Germinal center (tissue), 1 donor: ENCODE results near the gene POLDIP2.

Source experiments
- DNase-seq: peaks from one replicate; pipeline ENCODE4 v3.0.0; 2012; ENCODE audit warnings: mixed read lengths, low spot score

POLDIP2 gene

GRCh38 chr17:28335959-28336871 is 21.1 kb downstream of the POLDIP2 start:
- no peak for DNase-seq

DNA sequence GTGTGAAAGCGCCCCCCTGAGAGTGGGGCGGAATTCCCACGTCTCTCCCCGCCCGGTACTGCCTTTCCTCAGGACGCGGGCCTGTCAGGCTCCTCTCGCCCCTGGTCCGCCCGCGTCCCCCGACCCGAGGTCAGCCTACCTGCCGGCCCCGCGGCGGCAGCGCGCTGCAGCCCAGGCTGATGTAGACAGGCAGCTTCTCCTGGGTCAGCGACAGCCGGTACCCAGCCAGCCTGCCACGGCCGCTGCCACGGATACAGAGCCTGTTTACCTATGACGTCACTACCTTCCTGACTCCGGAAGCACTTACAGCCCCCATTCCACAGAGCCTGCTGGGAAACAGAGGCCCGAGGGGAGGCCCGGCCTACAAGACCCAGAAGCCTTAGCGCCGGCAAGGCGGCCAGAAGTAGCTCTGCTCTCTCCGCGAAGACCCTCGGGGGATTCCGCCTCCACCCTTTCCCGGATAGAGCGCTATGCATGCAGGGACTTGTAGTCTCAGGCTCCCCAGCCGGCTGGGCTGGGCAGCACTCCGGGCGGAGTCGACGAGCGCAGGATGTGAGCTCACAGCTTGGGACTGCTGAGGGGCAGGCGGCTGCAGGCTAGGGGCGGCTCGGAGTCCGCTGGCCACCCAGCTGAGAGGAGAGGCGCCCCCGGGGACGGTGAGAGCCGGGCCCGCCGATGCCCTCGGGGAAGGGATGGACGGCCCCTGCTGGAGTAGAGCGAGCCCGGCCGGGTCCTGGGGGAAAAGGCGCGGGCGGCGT is 21.9 kb downstream of the POLDIP2 start, which contains the start of the genes IFT20 and TNFAIP1:
IFT20 (minus strand) TSS at position 272 of the 758 bp plus-strand sequence. CDS start 3,487 bp downstream, outside the sequence.
TNFAIP1 (plus strand) TSS at position 561 of the 758 bp plus-strand sequence. CDS start 3,761 bp downstream, outside the sequence.
- DNase-seq: peak; percentile 95

DNA sequence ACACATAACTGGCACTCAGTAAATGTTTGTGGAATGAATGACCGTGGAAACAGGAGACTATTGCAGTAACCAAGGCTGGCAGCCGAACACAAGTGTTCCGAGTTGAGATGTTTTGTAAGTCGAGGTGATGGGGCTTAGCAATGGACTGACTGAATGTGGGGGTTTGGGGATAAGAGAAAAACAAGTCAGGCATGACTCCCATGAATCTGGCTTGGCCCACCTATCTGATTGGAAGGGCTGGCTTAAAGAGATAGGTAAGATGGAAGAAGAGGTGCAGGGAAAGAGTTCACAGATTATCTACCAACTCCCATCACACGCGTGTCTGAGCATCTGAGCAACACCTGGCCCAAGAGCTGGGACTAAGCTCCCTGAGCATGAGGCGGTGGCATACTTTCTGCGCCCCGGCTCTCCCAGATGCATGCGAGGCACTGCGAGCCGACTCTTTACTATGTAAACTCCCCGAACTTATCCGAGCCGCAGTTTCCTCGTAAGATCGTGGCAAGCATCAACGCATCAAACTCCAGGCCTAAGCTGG is 22.6 kb downstream of the POLDIP2 start:
- no peak for DNase-seq

DNA sequence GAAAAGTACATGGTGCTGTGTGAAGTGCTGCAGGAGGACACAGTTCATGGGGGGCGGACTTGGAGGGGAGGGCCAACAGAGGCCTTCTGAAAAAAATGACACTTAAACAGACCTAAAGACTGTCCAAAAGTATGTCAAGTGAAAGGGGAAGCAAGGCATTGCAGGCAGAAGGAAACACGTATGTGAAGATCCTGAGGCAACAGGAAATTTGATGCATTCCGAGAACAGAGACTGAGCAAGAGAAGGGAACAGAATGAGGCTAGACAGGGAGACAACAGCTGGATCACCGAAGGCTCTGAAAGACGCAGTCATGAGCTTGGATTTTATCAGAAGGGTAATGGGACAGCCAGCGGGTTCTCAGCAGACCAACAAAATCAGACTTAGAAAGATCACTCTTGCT is 23.2 kb downstream of the POLDIP2 start:
- DNase-seq: no peak

GRCh38 chr17:28333083-28333746 is 24.1 kb downstream of the POLDIP2 start:
- DNase-seq: no peak

DNA sequence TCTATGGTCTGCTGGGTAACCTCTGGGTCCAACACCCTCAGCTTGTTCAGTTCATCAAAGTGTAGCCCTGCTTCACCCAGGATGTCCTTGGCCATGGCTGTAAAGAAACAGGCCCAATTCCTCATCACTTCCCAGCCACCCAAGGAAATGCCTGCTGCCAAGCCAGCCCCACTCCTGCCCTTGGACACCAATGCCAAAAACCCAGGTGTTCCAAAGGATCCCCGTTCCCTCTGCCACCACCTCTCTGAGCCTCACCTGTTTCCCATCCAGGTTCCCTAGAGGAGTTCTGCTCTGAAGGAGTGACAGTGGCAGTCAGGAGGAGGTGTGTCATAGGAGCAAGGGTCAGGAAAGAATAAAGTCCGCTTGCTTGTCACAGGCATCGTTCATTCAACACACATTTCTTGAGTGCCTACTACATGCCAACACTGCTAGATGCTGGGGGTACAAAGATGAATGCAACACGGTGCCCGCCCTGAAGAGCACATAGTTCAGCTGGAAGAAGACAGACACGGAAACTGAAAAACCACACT is 25.4 kb downstream of the POLDIP2 start:
- DNase-seq: no peak

DNA sequence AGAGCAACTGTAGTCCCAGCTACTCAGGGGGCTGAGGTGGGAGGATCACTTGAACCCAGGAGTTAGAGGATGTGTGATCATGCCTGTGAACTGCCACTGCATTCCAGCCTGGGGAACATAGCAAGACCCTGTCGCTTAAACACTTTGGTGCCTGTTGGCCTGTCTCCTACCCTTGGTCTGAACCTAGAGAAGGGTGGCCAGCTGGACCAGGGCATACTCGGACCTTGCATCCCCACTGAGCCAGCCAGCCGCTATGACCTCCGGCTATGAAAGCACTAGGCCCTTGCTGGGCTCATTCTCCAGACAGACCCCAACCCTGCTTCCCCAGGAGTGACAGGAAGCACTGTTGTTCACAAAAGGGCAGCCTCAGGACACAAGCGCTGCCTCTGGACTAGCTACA is 26.7 kb downstream of the POLDIP2 start:
- no peak for DNase-seq

DNA sequence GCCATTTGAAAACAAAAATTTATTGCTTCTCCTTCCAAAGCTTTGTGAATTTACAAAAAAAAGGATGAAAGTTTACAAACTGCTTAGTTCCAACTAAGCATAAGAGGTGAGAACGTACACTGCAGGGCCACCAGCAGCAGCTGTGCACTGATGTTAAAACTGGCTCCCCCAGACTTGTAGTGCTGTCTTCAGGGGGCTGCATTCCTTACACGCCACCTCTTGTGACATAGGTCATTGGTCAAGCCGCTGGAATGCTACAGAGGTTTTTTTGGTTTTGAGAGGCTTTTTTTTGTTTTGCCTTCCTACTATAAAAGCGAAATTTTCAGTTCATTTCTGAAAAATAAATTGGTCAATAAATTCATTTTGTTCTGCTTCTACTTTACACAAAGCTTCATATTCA is 29.0 kb downstream of the POLDIP2 start:
- DNase-seq: no peak

DNA sequence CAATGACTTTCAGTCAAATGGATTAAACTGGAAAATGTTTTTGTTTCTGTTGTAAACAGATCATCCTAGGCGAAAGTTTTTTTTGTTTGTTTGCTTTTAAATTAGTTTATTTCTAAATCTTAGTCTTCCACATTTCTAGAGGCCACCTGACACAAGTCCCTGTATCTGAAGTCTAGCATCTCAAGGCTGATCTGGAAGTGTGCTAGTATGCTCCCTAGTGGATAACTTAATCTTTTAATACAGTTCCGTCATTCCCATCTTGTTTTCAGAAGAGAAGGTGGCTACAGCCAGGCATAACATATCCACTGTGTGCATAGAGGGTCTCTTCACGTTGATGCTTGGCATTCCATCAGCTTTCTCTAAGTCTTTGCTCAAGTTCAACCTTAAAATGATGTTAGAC is 29.6 kb downstream of the POLDIP2 start:
- no peak for DNase-seq

- DNase-seq: no peak
These were observed 30.2 kb downstream of the POLDIP2 start for GRCh38 chr17:28327031-28327607.

- no peak for DNase-seq
These were observed 31.2 kb downstream of the POLDIP2 start for GRCh38 chr17:28326114-28326513.

- no peak for DNase-seq
These were observed 32.1 kb downstream of the POLDIP2 start for GRCh38 chr17:28325211-28325610.

- no peak for DNase-seq
These were observed 32.5 kb downstream of the POLDIP2 start for GRCh38 chr17:28324781-28325180.

GRCh38 chr17:28324267-28324745 is 33.0 kb downstream of the POLDIP2 start:
- no peak for DNase-seq

DNA sequence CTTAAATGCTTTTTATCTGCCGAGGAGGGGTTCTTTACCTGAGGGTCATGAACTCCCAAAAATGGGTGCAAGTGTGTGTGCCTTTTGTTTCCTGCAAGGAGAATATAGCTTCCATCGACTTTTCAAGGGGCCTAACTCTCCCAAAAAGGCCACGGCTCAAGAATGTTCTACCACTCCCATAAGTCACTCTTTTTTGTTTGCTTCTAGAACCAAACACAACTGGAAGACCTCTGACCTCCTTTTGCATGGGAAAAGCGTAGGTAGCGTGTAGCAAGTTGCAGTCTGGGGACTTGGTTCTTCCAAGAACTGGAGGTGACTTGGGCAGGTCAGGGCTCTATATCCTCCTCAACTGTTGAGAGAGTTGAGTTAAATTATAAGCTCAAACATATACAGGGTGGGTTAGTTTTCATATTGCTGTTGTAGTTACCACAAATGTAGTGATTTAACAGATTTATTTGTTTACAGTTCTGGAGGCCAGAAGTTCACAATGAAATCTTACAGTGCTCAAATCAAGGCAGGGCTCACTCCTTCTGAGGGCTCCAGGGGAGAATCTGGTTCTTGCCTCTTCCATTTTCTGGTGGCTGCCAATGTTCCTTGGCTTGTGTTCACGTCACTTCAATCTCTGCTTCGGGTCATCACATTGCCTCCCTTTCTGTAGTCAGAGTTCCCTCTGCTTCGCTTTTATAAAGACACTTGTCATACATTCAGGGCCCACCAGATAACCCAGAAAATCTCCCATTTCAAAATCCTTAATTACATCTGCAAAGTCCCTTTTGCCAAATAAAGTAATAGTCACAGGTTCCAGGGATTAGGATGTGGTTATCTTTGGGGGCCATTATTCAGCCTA is 36.9 kb downstream of the POLDIP2 start:
- DNase-seq: no peak

GRCh38 chr17:28319598-28319935 is 37.8 kb downstream of the POLDIP2 start:
- no peak for DNase-seq

DNA sequence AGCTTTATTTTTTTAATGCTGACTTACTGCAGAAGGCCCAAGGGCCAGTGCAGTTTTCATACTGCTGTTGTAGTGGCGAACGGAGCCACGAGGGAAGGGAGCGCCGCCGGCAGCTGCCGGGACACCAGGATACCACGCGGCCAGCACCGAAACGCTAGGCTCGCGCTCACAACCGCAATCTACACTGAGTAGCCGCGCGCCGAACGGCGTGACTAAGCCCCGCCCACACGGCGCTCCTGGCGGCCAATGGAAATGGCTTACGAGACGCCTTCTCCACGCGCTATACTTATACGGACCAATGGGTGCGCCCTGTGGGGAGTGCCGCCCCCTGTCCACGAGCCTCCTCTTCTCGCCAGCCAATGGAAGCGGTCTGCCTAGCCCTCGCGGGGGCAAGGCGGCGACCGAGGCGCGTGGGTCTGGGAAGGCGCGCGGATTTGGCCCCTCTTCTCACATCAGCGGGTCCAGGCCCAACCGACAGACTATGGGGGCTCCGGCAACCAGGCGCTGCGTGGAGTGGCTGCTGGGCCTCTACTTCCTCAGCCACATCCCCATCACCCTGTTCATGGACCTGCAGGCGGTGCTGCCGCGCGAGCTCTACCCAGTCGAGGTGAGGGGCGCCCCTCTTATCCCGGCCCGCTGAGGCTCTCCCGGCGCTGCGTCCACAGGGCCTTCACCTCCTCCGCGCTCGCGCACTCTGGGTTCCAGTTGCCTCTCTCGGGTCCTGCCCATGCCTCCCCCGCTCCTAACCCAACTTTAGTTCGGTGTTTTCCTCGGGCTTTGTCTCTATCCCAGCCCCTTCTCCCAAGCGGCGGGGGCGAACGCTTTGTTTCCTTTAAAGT is 38.3 kb downstream of the POLDIP2 start, which contains the start of gene TMEM97:
TMEM97 (plus strand) TSS at position 442 of the 839 bp plus-strand sequence; CDS start at position 482, 40 bp downstream.
- peak; percentile 97 for DNase-seq

DNA sequence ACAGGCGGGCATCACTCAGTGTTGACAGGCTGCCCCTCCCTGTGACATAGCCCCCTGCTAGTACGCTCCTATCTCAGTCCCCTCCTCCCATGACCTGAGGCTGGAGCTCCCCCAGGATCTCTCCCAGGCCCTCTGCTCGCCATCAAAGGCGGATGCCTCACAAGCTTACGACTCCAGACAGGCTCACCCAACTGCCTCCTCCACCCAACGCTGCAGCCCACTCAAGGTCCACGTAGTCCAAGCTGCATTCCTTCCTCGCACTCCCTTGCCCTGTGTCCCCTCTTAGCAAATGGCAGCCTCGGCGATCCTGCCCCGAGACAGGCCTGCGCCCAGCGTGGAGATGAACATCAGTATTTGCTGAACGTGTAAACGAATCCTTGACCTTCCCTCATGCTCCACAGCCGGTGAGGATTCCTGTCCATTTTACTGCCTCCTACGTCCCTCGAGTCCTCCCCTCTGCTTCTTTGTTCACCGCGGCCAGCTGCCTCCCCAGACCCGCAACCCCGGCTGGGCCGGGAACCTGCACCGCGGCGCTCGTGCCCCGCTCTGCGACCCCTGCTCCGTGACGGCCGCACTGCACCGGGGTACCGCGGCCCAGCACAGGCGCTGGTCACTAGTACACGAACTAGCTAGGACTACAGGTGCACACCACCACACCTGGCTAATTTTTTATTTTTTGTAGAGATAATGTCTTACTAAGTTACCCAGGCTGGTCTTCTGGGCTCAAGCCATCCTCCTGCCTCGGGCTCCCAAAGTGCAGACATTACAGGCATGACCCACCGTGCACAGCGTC is 39.2 kb downstream of the POLDIP2 start:
- peak; percentile 30 for DNase-seq
